GM19397 (cell line): ENCODE measurements around the gene PDZK1IP1.
"Not testable (repeated sequence)": the region's sequence is repeated elsewhere in the genome, so short reads cannot be mapped to it uniquely, and the experiment has no call there.

Experiments used
- ATAC-seq: cut with Tn5 transposase; IDR thresholded peaks from one replicate; pipeline ENCODE4 v1.9.1; 2021; ENCODE audit warnings: mild to moderate bottlenecking, moderate library complexity; ENCODE audit not compliant: unreplicated experiment

PDZK1IP1 gene

DNA sequence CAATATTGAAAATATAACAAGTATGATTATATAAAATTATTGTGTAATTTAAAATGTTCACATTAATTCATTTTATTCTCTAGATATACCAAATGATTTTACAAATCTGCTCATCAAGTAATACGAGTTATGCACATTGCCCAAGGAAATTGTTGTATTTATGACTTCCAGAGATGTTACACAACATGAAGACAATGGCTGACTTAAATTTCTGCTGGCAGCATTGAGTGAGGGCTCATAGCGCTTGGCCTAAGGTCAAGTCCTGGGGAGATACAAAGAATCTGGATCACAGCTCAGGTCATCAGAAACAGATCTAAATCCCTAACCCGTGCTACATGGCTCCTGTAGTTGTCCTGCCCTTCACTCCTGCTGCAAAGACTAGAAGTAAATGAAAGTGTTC lies 49.5 kb downstream of the PDZK1IP1 start:
- ATAC-seq = not testable (repeated sequence)

DNA sequence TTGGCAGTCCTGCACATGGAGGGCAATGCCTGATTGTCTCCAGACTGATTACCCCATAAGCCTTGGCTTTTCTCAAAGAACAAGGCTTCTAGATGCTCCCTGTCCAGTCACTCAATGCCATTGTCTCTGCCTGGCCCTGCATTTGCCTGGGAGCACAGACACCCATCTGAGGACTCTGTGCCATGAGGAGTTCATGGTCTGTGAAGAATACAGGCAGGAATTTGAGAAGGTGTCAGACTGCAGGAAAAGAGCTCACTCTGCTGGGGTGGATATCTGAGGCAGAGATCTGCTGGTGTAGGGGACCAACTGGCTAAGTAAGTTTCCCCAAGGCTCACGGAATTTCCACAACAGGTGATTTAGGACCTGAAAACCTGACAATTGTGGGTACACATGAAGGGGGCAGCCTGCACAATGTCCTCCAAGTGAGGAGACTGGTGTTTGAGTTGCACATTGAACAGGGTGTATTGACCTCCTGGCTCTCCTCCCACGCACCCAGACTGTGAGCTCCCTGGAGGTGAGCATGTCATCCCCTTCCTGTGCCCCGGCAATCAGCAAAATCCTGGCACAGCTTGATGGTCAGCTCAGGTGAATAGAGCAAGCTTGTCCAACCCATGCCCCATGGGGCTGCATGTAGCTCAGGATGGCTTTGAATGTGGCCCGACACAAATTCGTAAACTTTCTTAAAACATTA lies 51.8 kb downstream of the PDZK1IP1 start:
- ATAC-seq = no peak

DNA sequence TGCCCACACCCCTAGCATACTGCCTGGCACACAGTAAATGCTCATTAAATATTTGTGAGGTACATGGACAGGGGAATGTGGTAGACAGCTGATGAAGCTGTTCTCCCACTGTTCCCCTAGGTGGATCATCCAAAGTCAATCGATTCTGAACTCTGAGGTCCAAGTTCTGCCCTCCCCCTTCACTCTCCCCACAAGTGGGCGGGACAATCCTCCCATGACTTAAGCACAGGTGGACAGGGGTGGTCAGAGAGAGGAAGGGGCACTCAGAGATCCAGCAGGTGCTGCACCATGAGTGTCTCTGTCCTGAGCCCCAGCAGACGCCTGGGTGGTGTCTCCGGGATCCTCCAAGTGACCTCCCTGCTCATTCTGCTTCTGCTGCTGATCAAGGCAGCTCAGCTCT lies 52.6 kb downstream of the PDZK1IP1 start, which contains the start of gene CYP4A22:
Gene CYP4A22, plus strand, starts transcription at position 244 of the 400 bp plus-strand sequence. Its CDS starts 45 bp downstream, at position 289.
- no peak for ATAC-seq
